Esophagus mucosa (tissue), 1 donor: Measurements from ENCODE around the gene PHAX. TPM values are rescaled to one million over a fixed set of nuclear protein-coding genes. Genes with fewer than 3 reads are reported as not detected.
"Not testable (repeated sequence)": the region's sequence is repeated elsewhere in the genome, so short reads cannot be mapped to it uniquely, and the experiment has no call there.

Experiments
- ATAC-seq: fragments of 200-7000 bp; cut with Tn5 transposase; one replicate; pipeline ENCODE4 v1.9.1; 2020
- total RNA-seq: library from RNA; stranded (reverse); gene quantifications from one replicate; pipeline ENCODE4 v1.2.4, GENCODE V29; 2023
- donor health status: DM: yes; HTN: yes; CAD: no.

Gene PHAX
- total RNA-seq, 1 donor from 2014 or later, result 19.8 TPM

- ATAC-seq, result no peak
Observed at GRCh38 chr5:126603402-126603991, 2.8 kb downstream of the PHAX start.

- ATAC-seq, result no peak
Observed at GRCh38 chr5:126605525-126605924, 4.8 kb downstream of the PHAX start.

GRCh38 chr5:126610160-126610559 is 9.4 kb downstream of the PHAX start:
- no peak for ATAC-seq

GRCh38 chr5:126610616-126611015 is 9.9 kb downstream of the PHAX start:
- no peak for ATAC-seq

- no peak for ATAC-seq
Observed at GRCh38 chr5:126613941-126614592, 13.3 kb downstream of the PHAX start.

- no peak for ATAC-seq
Observed at GRCh38 chr5:126615286-126615685, 14.5 kb downstream of the PHAX start.

GRCh38 chr5:126617603-126618002 is 16.9 kb downstream of the PHAX start:
- ATAC-seq, result not testable (repeated sequence)

- ATAC-seq, result no peak
Observed at GRCh38 chr5:126619781-126620180, 19.0 kb downstream of the PHAX start.

GRCh38 chr5:126624534-126624933 is 23.8 kb downstream of the PHAX start:
- no peak for ATAC-seq

- ATAC-seq, result no peak
Observed at GRCh38 chr5:126628102-126628501, 27.4 kb downstream of the PHAX start.

- no peak for ATAC-seq
Observed at GRCh38 chr5:126631920-126632319, 31.2 kb downstream of the PHAX start.

- no peak for ATAC-seq
Observed at GRCh38 chr5:126633552-126633951, 32.8 kb downstream of the PHAX start.

- ATAC-seq, result no peak
Observed at GRCh38 chr5:126635585-126635984, 34.8 kb downstream of the PHAX start.

GRCh38 chr5:126636956-126637355 is 36.2 kb downstream of the PHAX start:
- no peak for ATAC-seq

GRCh38 chr5:126640866-126641265 is 40.1 kb downstream of the PHAX start:
- ATAC-seq, result no peak

GRCh38 chr5:126641387-126641786 is 40.6 kb downstream of the PHAX start:
- no peak for ATAC-seq

- ATAC-seq, result no peak
Observed at GRCh38 chr5:126645132-126645531, 44.4 kb downstream of the PHAX start.

- ATAC-seq, result no peak
Observed at GRCh38 chr5:126647071-126647470, 46.3 kb downstream of the PHAX start.

GRCh38 chr5:126648471-126648870 is 47.7 kb downstream of the PHAX start:
- no peak for ATAC-seq

GRCh38 chr5:126649057-126649456 is 48.3 kb downstream of the PHAX start:
- not testable (repeated sequence) for ATAC-seq

- ATAC-seq, result not testable (repeated sequence)
Observed at GRCh38 chr5:126649709-126650108, 49.0 kb downstream of the PHAX start.

- ATAC-seq, result no peak
Observed at GRCh38 chr5:126650463-126650862, 49.7 kb downstream of the PHAX start.

- ATAC-seq, result no peak
Observed at GRCh38 chr5:126651013-126651577, 50.3 kb downstream of the PHAX start.

GRCh38 chr5:126656401-126657007 is 55.8 kb downstream of the PHAX start:
- no peak for ATAC-seq
